NCI-H2196 (cell line): ENCODE data around the gene CPNE4.
"Not testable (repeated sequence)": the region's sequence is repeated elsewhere in the genome, so short reads cannot be mapped to it uniquely, and the experiment has no call there.

Experiments
- DNase-seq: peaks from one replicate; lab custom pipeline; 2025; ENCODE audit not compliant: unreplicated experiment; lab: John Stamatoyannopoulos, UW

Gene CPNE4

GRCh38 chr3:132034486-132035464 is at the start of gene CPNE4:
TSS of gene CPNE4 (minus strand) at chr3:132035014.
- DNase-seq = peak; percentile 98

- DNase-seq = no peak
Measured at GRCh38 chr3:132083583-132084279, 48.9 kb upstream of the CPNE4 start.

GRCh38 chr3:132083159-132083558 is 48.3 kb upstream of the CPNE4 start:
- DNase-seq = no peak

GRCh38 chr3:132079147-132079546 is 44.3 kb upstream of the CPNE4 start:
- DNase-seq = no peak

- DNase-seq = no peak
Measured at GRCh38 chr3:132073771-132074170, 39.0 kb upstream of the CPNE4 start.

- DNase-seq = peak; percentile 49
Measured at GRCh38 chr3:132071043-132071442, 36.2 kb upstream of the CPNE4 start.

GRCh38 chr3:132064114-132064513 is 29.3 kb upstream of the CPNE4 start:
- no peak for DNase-seq

DNA sequence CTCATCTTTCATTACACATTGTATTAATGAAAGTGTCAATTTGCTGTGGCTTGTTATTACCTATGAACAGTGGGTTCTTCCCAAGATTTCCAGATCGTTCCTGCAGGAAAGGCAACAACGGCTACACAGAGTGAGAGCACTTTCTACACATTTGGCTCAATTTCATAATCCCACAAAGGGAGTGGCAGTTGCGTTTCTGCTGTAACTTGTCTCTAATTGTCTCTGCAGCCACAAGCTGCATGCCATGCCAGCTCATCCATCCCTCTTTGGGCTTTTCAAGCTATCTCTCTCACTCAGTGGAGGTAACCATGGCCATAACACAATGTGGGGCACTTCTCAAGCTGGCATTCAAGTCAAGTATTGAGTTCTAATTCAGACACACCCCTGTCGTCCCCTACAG is 27.7 kb upstream of the CPNE4 start:
- no peak for DNase-seq

GRCh38 chr3:132055872-132056271 is 21.1 kb upstream of the CPNE4 start:
- DNase-seq = no peak

DNA sequence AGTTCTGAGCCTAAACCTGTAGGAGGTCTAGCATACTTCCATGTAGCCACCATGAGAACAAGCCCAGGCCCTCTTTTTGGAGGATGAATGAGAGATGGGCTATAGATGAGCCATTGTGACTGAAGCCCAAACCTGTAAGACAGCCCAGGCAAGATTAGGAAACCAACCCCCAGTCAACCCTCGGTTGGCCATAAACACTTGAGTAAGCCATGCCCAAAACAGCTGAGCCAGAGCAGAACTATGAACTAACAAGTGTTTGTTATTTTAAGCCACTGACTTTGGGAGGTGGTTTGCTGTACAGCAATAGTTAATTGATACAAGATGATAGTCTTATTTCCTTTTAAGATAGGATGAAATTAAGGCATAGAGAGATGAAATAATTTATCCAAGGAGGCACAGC is 12.4 kb upstream of the CPNE4 start:
- no peak for DNase-seq

DNA sequence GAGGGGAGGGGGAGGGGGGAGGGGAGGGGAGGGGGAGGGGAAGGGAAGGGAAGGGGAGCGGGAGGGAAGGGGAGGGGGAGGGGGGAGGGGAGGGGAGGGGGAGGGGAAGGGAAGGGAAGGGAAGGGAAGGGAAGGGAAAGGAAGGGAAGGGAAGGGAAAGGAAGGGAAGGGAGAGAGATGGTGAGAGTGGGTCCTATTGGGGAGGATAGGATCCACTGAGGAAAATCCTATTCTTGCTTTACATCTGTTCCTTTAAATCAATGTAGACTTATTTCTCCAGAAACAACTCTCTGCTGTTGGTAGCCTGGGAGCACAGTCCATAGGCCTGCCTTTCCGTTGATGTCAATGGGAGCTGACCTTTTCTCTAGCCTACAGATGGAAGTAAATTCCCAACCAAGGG is 10.1 kb upstream of the CPNE4 start:
- DNase-seq = not testable (repeated sequence)

DNA sequence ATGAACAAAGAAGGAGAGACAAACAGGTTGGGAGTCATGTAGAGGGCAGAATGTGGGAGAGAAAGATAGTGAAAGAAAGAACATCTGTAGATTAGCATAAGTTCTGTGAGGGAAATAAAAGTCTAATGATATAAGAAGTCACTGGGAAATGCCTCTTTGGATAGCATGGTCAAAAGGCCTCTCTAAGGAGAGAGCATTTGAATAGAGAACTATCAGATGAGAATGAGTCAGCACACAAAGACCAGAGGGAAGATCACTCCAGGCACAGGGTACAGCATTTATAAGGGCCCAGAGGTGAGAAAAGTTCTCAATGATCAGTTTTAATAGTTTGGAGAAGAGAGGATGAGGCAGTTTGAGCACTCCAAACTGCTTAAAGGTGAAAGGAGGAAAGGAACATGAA is 7.9 kb upstream of the CPNE4 start:
- no peak for DNase-seq

DNA sequence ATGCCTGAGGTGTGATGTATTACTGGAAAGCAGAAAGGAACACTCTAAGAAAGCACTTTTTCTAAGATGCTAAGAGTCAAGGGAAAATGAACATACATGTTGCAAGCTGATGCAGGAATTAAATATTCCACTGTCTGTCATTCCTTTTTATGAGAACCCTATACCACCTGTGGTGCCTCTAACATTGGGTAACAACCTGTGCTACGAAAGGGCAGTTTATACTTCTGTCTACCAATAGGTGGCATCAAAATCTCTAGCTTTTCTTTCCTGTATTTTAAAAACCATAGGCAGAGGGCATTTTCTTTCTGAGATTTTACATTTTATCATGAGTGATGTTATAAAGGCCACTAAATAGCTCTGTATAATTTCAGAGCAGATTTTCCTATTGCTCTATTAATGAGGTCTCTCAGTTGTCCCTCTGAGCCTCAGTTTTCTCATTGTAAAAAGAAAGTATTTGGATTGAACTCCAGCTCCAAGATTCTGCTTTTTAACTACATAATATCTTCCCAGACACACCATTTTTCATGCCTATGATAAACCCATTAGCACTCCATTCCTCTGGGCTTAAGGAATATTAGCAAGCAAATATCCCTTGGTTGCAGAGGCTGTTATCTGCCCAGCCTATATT is 3.5 kb upstream of the CPNE4 start:
- DNase-seq = peak; percentile 69

GRCh38 chr3:132037581-132037980 is 2.8 kb upstream of the CPNE4 start:
- DNase-seq = no peak

- DNase-seq = no peak
Measured at GRCh38 chr3:132037056-132037455, 2.2 kb upstream of the CPNE4 start.

DNA sequence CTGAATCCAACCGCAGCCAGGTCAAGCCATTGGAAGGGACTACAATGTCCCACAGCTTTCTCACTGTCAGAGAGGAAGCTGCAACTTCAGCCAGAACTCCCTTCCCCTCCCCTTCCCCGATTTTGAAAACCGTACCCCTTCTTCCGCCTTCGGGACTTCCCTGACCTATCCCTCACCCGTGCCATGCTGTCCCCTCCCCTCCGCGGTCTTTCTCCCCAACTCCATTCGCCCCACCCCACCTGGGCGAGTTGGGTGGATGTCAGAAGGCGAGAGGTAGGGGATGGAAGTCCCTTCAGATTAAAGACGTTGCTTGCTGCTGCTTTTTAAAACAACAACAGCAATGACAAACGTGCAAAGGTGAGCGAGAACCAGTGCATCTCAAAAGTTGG is 723 bp downstream of the CPNE4 start:
- no peak for DNase-seq

- no peak for DNase-seq
Measured at GRCh38 chr3:132033471-132033870, 1.3 kb downstream of the CPNE4 start.

GRCh38 chr3:132032959-132033358 is 1.9 kb downstream of the CPNE4 start:
- DNase-seq = no peak

GRCh38 chr3:132029182-132029902 is 5.5 kb downstream of the CPNE4 start:
- peak; percentile 95 for DNase-seq

DNA sequence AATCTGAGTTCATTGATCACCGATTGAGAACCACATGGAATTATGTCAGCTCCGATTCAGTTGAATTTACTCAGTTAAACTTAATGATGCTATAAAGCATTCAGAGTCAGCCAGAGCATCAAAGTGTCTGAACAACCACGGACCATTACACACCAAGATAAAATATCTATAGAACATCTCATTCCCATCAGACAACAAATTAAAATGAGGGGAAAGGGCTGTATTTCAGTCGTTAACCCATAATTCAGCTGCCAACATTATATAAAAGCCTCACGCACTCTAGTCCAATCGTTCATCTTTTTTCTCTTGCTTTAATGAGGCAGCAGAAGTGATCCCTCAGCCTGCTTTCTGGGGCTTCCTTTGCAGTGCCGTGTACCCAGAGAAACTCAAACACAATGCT is 11.9 kb downstream of the CPNE4 start:
- no peak for DNase-seq

DNA sequence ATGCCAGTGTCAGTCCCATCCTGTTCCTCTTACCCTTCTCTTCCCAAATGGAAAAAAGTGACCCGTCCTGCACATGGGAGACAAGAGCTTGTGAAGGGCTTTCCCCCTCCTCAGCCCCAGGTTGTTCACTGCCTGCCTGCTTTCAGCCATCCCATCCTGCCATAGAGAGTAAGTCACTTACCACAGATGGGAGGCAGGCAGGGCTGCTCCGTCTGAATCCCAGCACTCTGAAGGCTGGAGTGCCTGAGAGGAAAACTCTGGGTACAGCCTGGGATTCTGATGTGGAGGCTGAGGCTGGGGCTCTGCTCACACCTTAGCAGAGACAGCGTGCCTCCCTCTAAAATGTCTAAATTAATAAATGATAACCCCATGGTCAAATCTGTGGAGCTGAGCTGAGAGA is 14.8 kb downstream of the CPNE4 start:
- no peak for DNase-seq
